Osteoblast (primary cell): ENCODE results near the gene WWOX. TPM values are rescaled to one million over a fixed set of nuclear protein-coding genes. Genes with fewer than 3 reads are reported as not detected.

Experiments used
- DNase-seq: peaks from one replicate; pipeline ENCODE4 v3.0.0; 2011; ENCODE audit warnings: low spot score, mixed read lengths; ENCODE audit not compliant: insufficient read length; ENCODE audit errors: missing footprints
- H2AFZ ChIP-seq: 2 replicates; pipeline ENCODE4 v1.6.0; 2011; ENCODE audit warnings: mild to moderate bottlenecking, low read length
- H3K27ac ChIP-seq: 2 replicates; pipeline ENCODE4 v1.5.1; 2011; ENCODE audit warnings: mild to moderate bottlenecking, low read depth, low read length, moderate library complexity
- H3K27me3 ChIP-seq: 2 replicates; pipeline ENCODE4 v1.6.0; 2012; ENCODE audit warnings: mild to moderate bottlenecking, control low read depth, inconsistent platforms, low read length, moderate library complexity; ENCODE audit not compliant: insufficient read depth
- H3K36me3 ChIP-seq: 2 replicates; pipeline ENCODE4 v1.5.1; 2011; ENCODE audit warnings: mild to moderate bottlenecking, low read length, control low read depth, moderate library complexity; ENCODE audit not compliant: insufficient read depth
- H3K4me1 ChIP-seq: 2 replicates; pipeline ENCODE4 v1.5.1; 2011; ENCODE audit warnings: mild to moderate bottlenecking, low read length, control low read depth, moderate library complexity; ENCODE audit not compliant: insufficient read depth
- H3K4me2 ChIP-seq: 2 replicates; pipeline ENCODE4 v1.6.0; 2011; ENCODE audit warnings: mild to moderate bottlenecking, low read length; ENCODE audit not compliant: insufficient read depth
- H3K4me3 ChIP-seq: fragments of 200-600 bp; sonication (generic); 3 replicates; pipeline ENCODE4 v1.5.1; 2012; ENCODE audit warnings: mild to moderate bottlenecking, low read length, inconsistent platforms; ENCODE audit not compliant: insufficient read depth
- H3K79me2 ChIP-seq: 2 replicates; pipeline ENCODE4 v1.6.0; 2012; ENCODE audit warnings: mild to moderate bottlenecking, low read length, control low read depth, inconsistent platforms; ENCODE audit not compliant: insufficient read depth
- H3K9me3 ChIP-seq: 2 replicates; pipeline ENCODE4 v1.5.1; 2011; ENCODE audit warnings: low read depth, low read length, control low read depth
- H4K20me1 ChIP-seq: 2 replicates; pipeline ENCODE4 v1.6.0; 2012; ENCODE audit warnings: mild to moderate bottlenecking, low read length, control low read depth; ENCODE audit not compliant: insufficient read depth
- CTCF ChIP-seq: IDR thresholded peaks from 2 replicates; pipeline ENCODE4 v1.5.1; 2011; ENCODE audit warnings: mild to moderate bottlenecking, low read depth, low read length, moderate library complexity; ENCODE audit errors: extremely low read depth
- total RNA-seq: library from RNA; depleted of rRNA; stranded (reverse); fragments of >200 nt; gene quantifications from 2 replicates; pipeline ENCODE4 v1.2.3, GENCODE V29; 2012

The WWOX gene
- total RNA-seq, 1 donor, result 23.9 TPM

GRCh38 chr16:78884204-78884603 is 784.8 kb downstream of the WWOX start:
- no peaks in the 10 kb centered on the region for H3K36me3 ChIP-seq
- no peak overlapping the region for H3K4me2 ChIP-seq
- no peaks in the 10 kb centered on the region for H4K20me1 ChIP-seq
- DNase-seq, result no peak
- H2AFZ ChIP-seq, result no peak overlapping the region
- H3K79me2 ChIP-seq, result no peaks in the 10 kb centered on the region
- no peaks in the 10 kb centered on the region for H3K4me1 ChIP-seq
- H3K27me3 ChIP-seq, result no peaks in the 10 kb centered on the region
- H3K4me3 ChIP-seq, result no peak overlapping the region
- no peak overlapping the region for H3K27ac ChIP-seq
- TF ChIP-seq CTCF, result no peak
- H3K9me3 ChIP-seq, result no peaks in the 10 kb centered on the region

GRCh38 chr16:78889346-78889745 is 789.9 kb downstream of the WWOX start:
- H3K4me3 ChIP-seq, result no peak overlapping the region
- H3K36me3 ChIP-seq, result no peaks in the 10 kb centered on the region
- no peak overlapping the region for H3K4me2 ChIP-seq
- TF ChIP-seq CTCF, result no peak
- no peaks in the 10 kb centered on the region for H4K20me1 ChIP-seq
- no peaks in the 10 kb centered on the region for H3K4me1 ChIP-seq
- no peak overlapping the region for H3K27ac ChIP-seq
- H2AFZ ChIP-seq, result no peak overlapping the region
- H3K27me3 ChIP-seq, result no peaks in the 10 kb centered on the region
- no peak for DNase-seq
- H3K79me2 ChIP-seq, result no peaks in the 10 kb centered on the region
- peaks cover 2% of the 10 kb centered on the region for H3K9me3 ChIP-seq

- Histone ChIP-seq H3K4me1 (no peaks in the 10 kb centered on the region), H3K9me3 (peaks cover 2% of the 10 kb centered on the region), H4K20me1 (no peaks in the 10 kb centered on the region), H2AFZ (no peak overlapping the region), H3K27ac (no peak overlapping the region), H3K4me3 (no peak overlapping the region), H3K4me2 (no peak overlapping the region), H3K27me3 (no peaks in the 10 kb centered on the region), H3K36me3 (no peaks in the 10 kb centered on the region), H3K79me2 (no peaks in the 10 kb centered on the region)
- no peak for TF ChIP-seq CTCF
- DNase-seq, result no peak
Observed at GRCh38 chr16:78890373-78890895, 791.0 kb downstream of the WWOX start.

- Histone ChIP-seq H2AFZ (no peak overlapping the region), H3K27ac (no peak overlapping the region), H3K36me3 (no peaks in the 10 kb centered on the region), H4K20me1 (no peaks in the 10 kb centered on the region), H3K27me3 (no peaks in the 10 kb centered on the region), H3K79me2 (no peaks in the 10 kb centered on the region), H3K4me2 (no peak overlapping the region), H3K9me3 (peaks cover 2% of the 10 kb centered on the region), H3K4me3 (no peak overlapping the region), H3K4me1 (no peaks in the 10 kb centered on the region)
- no peak for DNase-seq
- no peak for TF ChIP-seq CTCF
Observed at GRCh38 chr16:78892951-78893733, 793.7 kb downstream of the WWOX start.
